Measurements from ENCODE around the gene FAM171A1. TPM values are rescaled to one million over a fixed set of nuclear protein-coding genes. Genes with fewer than 3 reads are reported as not detected.

FAM171A1 gene
- polyA plus RNA-seq, 1 donor (not counting 4 experiments of a cell fraction or from before 2014, with no cell fraction given): 8.8 TPM

- Histone ChIP-seq H3K27me3 (ENCODE audit: control insufficient read depth, extremely low read depth, insufficient read depth, low read length) (no peaks in the 10 kb centered on the region), H3K79me2 (ENCODE audit: control insufficient read depth, insufficient read depth, low read length) (no peaks in the 10 kb centered on the region), H3K9me3 (ENCODE audit: control insufficient read depth, low read depth, low read length) (no peaks in the 10 kb centered on the region), H4K20me1 (ENCODE audit: control insufficient read depth, extremely low read depth, insufficient read depth, low read length) (no peaks in the 10 kb centered on the region), H3K9ac (ENCODE audit: control insufficient read depth, extremely low read depth, insufficient read depth, low read length) (no peak overlapping the region), H3K4me2 (ENCODE audit: control insufficient read depth, extremely low read depth, insufficient read depth, low read depth, low read length) (no peak overlapping the region), H3K4me3 (ENCODE audit: control insufficient read depth in 2 of 3, extremely low read depth in 1 of 3, insufficient read depth in 2 of 3, low read depth in 1 of 3, low read length in 3 of 3) (no peak overlapping the region), H3K36me3 (ENCODE audit: control insufficient read depth in 2 of 2, extremely low read depth in 1 of 2, insufficient read depth in 2 of 2, low read length in 2 of 2) (peaks cover 0 to 3% of the 10 kb centered on the region in 2 experiments), H2AFZ (ENCODE audit: control insufficient read depth, low read length) (no peak overlapping the region), H3K9me1 (ENCODE audit: control insufficient read depth, extremely low read depth, insufficient read depth, low read length) (no peaks in the 10 kb centered on the region), H3K27ac (ENCODE audit: control insufficient read depth, insufficient read depth, low read length) (no peak overlapping the region), H3K4me1 (ENCODE audit: control insufficient read depth, extremely low read depth, insufficient read depth, low read length) (no peaks in the 10 kb centered on the region)
- DNase-seq (ENCODE audit: low read depth, low spot score): no peak
- FAIRE-seq: no peak
- dilution Hi-C loops (cut with MboI; ENCODE audit: extremely low pct_ligation_motif_present, low sequenced_read_pairs): no loop called here
- TF ChIP-seq EZH2 (IDR thresholded peaks at IDR 0.05; ENCODE audit: low read length) (no peak), CTCF (optimal IDR thresholded peaks at IDR 0.05 in 1 of 3, IDR thresholded peaks at IDR 0.05 in 1 of 3, conservative IDR thresholded peaks at IDR 0.05 in 1 of 3; ENCODE audit: extremely low read depth in 1 of 3, insufficient read depth in 2 of 3, low read length in 3 of 3) (no peak)
These were observed 154.4 kb downstream of the FAM171A1 start for GRCh38 chr10:15216700-15217099.

- H3K9me1 ChIP-seq (ENCODE audit: control insufficient read depth, extremely low read depth, insufficient read depth, low read length): no peaks in the 10 kb centered on the region
- DNase-seq (ENCODE audit: low read depth, low spot score) (no peak), FAIRE-seq (no peak)
- H3K79me2 ChIP-seq (ENCODE audit: control insufficient read depth, insufficient read depth, low read length): no peaks in the 10 kb centered on the region
- H3K4me3 ChIP-seq (ENCODE audit: control insufficient read depth in 2 of 3, extremely low read depth in 1 of 3, insufficient read depth in 2 of 3, low read depth in 1 of 3, low read length in 3 of 3): no peak overlapping the region
- no peaks in the 10 kb centered on the region for H3K4me1 ChIP-seq (ENCODE audit: control insufficient read depth, extremely low read depth, insufficient read depth, low read length)
- no peaks in the 10 kb centered on the region for H3K27me3 ChIP-seq (ENCODE audit: control insufficient read depth, extremely low read depth, insufficient read depth, low read length)
- no peak overlapping the region for H3K27ac ChIP-seq (ENCODE audit: control insufficient read depth, insufficient read depth, low read length)
- H2AFZ ChIP-seq (ENCODE audit: control insufficient read depth, low read length): no peak overlapping the region
- no peaks in the 10 kb centered on the region for H3K9me3 ChIP-seq (ENCODE audit: control insufficient read depth, low read depth, low read length)
- dilution Hi-C loops (cut with MboI; ENCODE audit: extremely low pct_ligation_motif_present, low sequenced_read_pairs): no loop called here
- no peak overlapping the region for H3K9ac ChIP-seq (ENCODE audit: control insufficient read depth, extremely low read depth, insufficient read depth, low read length)
- TF ChIP-seq CTCF (optimal IDR thresholded peaks at IDR 0.05 in 1 of 3, IDR thresholded peaks at IDR 0.05 in 1 of 3, conservative IDR thresholded peaks at IDR 0.05 in 1 of 3; ENCODE audit: extremely low read depth in 1 of 3, insufficient read depth in 2 of 3, low read length in 3 of 3) (no peak), EZH2 (IDR thresholded peaks at IDR 0.05; ENCODE audit: low read length) (no peak)
- H4K20me1 ChIP-seq (ENCODE audit: control insufficient read depth, extremely low read depth, insufficient read depth, low read length): no peaks in the 10 kb centered on the region
- H3K4me2 ChIP-seq (ENCODE audit: control insufficient read depth, extremely low read depth, insufficient read depth, low read depth, low read length): no peak overlapping the region
- H3K36me3 ChIP-seq (ENCODE audit: control insufficient read depth in 2 of 2, extremely low read depth in 1 of 2, insufficient read depth in 2 of 2, low read length in 2 of 2): peaks cover 0 to 3% of the 10 kb centered on the region in 2 experiments
These were observed 156.9 kb downstream of the FAM171A1 start for GRCh38 chr10:15214237-15214636.
